Neural cell (in vitro differentiated cells): Measurements from ENCODE around the gene MRPS5. TPM values are rescaled to one million over a fixed set of nuclear protein-coding genes. Genes with fewer than 3 reads are reported as not detected.

Experiments used
- H2AFZ ChIP-seq: fragments of 200-600, 300-800 bp; sonication (generic), shearing (Covaris generic); 2 replicates; pipeline ENCODE4 v1.6.0; 2014; ENCODE audit warnings: low read depth, mild to moderate bottlenecking, antibody characterized with exemption, low read length, moderate library complexity
- H3F3A ChIP-seq: fragments of 200-600 bp; shearing (Covaris generic); 2 replicates; pipeline ENCODE4 v1.6.1; 2016; ENCODE audit warnings: mild to moderate bottlenecking, moderate library complexity, mixed read lengths, antibody characterized with exemption, low read length; ENCODE audit not compliant: insufficient read depth, poor library complexity, severe bottlenecking
- H3K27ac ChIP-seq: fragments of 200-600, 300-800 bp; sonication (generic), shearing (Covaris generic); 2 replicates; pipeline ENCODE4 v1.5.1; 2014; ENCODE audit warnings: mild to moderate bottlenecking, low read length, moderate library complexity
- H3K27me3 ChIP-seq: fragments of 300-800, 200-600 bp; sonication (generic), shearing (Covaris generic); 2 replicates; pipeline ENCODE4 v1.6.0; 2014; ENCODE audit warnings: mild to moderate bottlenecking, low read depth, low read length, moderate library complexity; ENCODE audit not compliant: insufficient read depth
- H3K36me3 ChIP-seq: fragments of 300-800, 200-600 bp; sonication (generic), shearing (Covaris generic); 2 replicates; pipeline ENCODE4 v1.5.1; 2014; ENCODE audit warnings: mild to moderate bottlenecking, antibody characterized with exemption, low read length, moderate library complexity; ENCODE audit not compliant: insufficient read depth
- H3K4me2 ChIP-seq: fragments of 300-800, 200-600 bp; sonication (generic), shearing (Covaris generic); 2 replicates; pipeline ENCODE4 v1.6.0; 2014; ENCODE audit warnings: mild to moderate bottlenecking, low read length
- H3K4me3 ChIP-seq: fragments of 300-800, 200-600 bp; sonication (generic), shearing (Covaris generic); 2 replicates; pipeline ENCODE4 v1.5.1; 2014; ENCODE audit warnings: mild to moderate bottlenecking, low read length, moderate library complexity
- H3K79me2 ChIP-seq: fragments of 200-600 bp; shearing (Covaris generic); replicated peaks from 2 replicates; pipeline ENCODE4 v1.6.0; 2014; ENCODE audit warnings: mild to moderate bottlenecking, low read length, moderate library complexity; ENCODE audit not compliant: insufficient read depth
- H3K9ac ChIP-seq: fragments of 300-800, 200-600 bp; sonication (generic), shearing (Covaris generic); 2 replicates; pipeline ENCODE4 v1.6.1; 2016; ENCODE audit warnings: mild to moderate bottlenecking, low read length, mixed read lengths
- H3K9me2 ChIP-seq: fragments of 200-600 bp; shearing (Covaris generic); 2 replicates; pipeline ENCODE4 v1.6.1; 2016; ENCODE audit warnings: mild to moderate bottlenecking, low read length, mixed read lengths; ENCODE audit not compliant: insufficient read depth
- H3K9me3 ChIP-seq: fragments of 200-600, 300-800 bp; sonication (generic), shearing (Covaris generic); 2 replicates; pipeline ENCODE4 v1.6.1; 2016; ENCODE audit warnings: mild to moderate bottlenecking, mixed run types, low read length, moderate library complexity, mixed read lengths
- H4K20me1 ChIP-seq: fragments of 200-600 bp; shearing (Covaris generic); 2 replicates; pipeline ENCODE4 v1.6.1; 2016; ENCODE audit warnings: mild to moderate bottlenecking, mixed run types; ENCODE audit not compliant: insufficient read depth
- EP300 ChIP-seq: fragments of 450-650 bp; conservative IDR thresholded peaks from 2 replicates; pipeline ENCODE4 v1.6.1; 2014; ENCODE audit warnings: antibody characterized with exemption, mild to moderate bottlenecking, moderate library complexity; ENCODE audit not compliant: poor library complexity, severe bottlenecking
- EZH2 ChIP-seq: fragments of 200-600, 300-800 bp; shearing (Covaris generic), sonication (generic); IDR thresholded peaks from 2 replicates; pipeline ENCODE4 v1.6.1; 2014; ENCODE audit warnings: antibody characterized with exemption, low read length, borderline replicate concordance, mild to moderate bottlenecking; ENCODE audit not compliant: insufficient read depth, poor library complexity, severe bottlenecking
- MXI1 ChIP-seq: fragments of 450-650 bp; conservative IDR thresholded peaks from 2 replicates; pipeline ENCODE4 v1.6.1; 2014; ENCODE audit warnings: antibody characterized with exemption, mild to moderate bottlenecking; ENCODE audit not compliant: poor library complexity, severe bottlenecking
- POLR2AphosphoS5 ChIP-seq: IDR thresholded peaks from 2 replicates; pipeline ENCODE4 v1.6.1; 2012
- RAD21 ChIP-seq: fragments of 450-650 bp; conservative IDR thresholded peaks from 2 replicates; pipeline ENCODE4 v1.6.1; 2014; ENCODE audit warnings: antibody characterized with exemption, mild to moderate bottlenecking, moderate library complexity
- SMC3 ChIP-seq: fragments of 450-650 bp; conservative IDR thresholded peaks from 2 replicates; pipeline ENCODE4 v1.6.1; 2014; ENCODE audit warnings: antibody characterized with exemption, mild to moderate bottlenecking, moderate library complexity; ENCODE audit not compliant: poor library complexity
- TAF1 ChIP-seq: IDR thresholded peaks from 2 replicates; pipeline ENCODE4 v1.6.1; 2012; ENCODE audit warnings: low read depth
- polyA plus RNA-seq: library from polyadenylated mRNA; depleted of rRNA; stranded (reverse); fragments of >200 nt; gene quantifications from 2 replicates; pipeline ENCODE4 v1.2.3, GENCODE V29; 2014
- TF ChIP-seq, protein P1 (sequence below): fragments of 450-650 bp; IDR thresholded peaks from 2 replicates; pipeline ENCODE4 v1.5.1; 2014; ENCODE audit warnings: antibody characterized with exemption, mild to moderate bottlenecking, moderate library complexity; ENCODE audit not compliant: poor library complexity, severe bottlenecking
- TF ChIP-seq, protein P2 (sequence below): IDR thresholded peaks from 2 replicates; pipeline ENCODE4 v1.6.1; 2012; ENCODE audit warnings: borderline replicate concordance

The MRPS5 gene
- polyA plus RNA-seq, 1 donor from 2014 or later, result 167 TPM

DNA sequence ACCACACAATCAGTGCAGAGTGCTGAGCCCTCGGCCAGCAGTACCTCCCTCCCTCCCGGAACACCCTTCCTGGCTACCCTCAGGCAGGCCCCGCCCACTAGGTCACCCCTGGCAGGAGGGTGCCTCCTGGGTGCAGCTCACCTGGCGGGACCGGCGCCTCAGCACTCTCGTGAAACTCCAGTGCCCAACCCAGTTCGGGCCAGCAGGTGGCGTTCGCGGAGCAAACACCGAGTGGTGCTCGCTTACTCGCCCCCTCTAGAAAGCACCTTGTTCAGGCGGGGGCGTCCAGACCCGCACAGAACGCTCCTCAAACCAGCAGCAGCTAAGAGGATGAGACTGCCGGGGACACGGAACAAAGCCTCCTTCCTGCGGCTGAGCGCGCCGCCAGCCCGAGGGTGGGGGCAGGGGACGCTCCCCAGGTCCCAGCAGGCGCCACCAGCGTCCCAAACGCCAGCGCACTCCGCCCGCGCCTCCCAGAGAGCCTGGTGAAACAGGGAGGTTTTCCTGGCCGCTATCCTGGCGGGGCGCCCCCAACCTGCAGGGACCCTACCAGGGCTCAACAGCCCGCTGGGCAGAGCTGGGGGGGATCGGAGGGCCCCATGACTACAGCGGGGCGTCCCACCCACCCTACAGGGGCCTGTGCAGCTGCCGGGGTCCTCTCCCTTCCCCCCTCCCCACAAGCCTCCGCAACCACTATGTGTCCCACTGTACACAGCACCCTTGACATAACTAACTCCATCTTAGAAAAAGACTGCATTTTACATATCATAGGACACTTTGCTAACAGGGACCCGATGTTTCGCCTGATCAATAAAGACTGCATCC lies 44.7 kb downstream of the MRPS5 start:
- Histone ChIP-seq H2AFZ (no peak overlapping the region), H3K9me3 (no peaks in the 10 kb centered on the region), H3K4me3 (peak overlapping the region; percentile 68), H3K27ac (no peak overlapping the region), H3K9ac (peak overlapping the region; percentile 45), H3K4me2 (no peak overlapping the region), H3K36me3 (no peaks in the 10 kb centered on the region), H3K9me2 (no peaks in the 10 kb centered on the region), H3K27me3 (no peaks in the 10 kb centered on the region), H3F3A (no peaks in the 10 kb centered on the region), H3K79me2 (no peaks in the 10 kb centered on the region), H4K20me1 (no peaks in the 10 kb centered on the region)
- no peak for TF ChIP-seq TAF1
- TF ChIP-seq POLR2AphosphoS5, result no peak
- TF ChIP-seq RAD21, result peak; percentile 70
- TF ChIP-seq, protein P1, sequence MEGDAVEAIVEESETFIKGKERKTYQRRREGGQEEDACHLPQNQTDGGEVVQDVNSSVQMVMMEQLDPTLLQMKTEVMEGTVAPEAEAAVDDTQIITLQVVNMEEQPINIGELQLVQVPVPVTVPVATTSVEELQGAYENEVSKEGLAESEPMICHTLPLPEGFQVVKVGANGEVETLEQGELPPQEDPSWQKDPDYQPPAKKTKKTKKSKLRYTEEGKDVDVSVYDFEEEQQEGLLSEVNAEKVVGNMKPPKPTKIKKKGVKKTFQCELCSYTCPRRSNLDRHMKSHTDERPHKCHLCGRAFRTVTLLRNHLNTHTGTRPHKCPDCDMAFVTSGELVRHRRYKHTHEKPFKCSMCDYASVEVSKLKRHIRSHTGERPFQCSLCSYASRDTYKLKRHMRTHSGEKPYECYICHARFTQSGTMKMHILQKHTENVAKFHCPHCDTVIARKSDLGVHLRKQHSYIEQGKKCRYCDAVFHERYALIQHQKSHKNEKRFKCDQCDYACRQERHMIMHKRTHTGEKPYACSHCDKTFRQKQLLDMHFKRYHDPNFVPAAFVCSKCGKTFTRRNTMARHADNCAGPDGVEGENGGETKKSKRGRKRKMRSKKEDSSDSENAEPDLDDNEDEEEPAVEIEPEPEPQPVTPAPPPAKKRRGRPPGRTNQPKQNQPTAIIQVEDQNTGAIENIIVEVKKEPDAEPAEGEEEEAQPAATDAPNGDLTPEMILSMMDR, result peak; percentile 86
- TF ChIP-seq, protein P2, sequence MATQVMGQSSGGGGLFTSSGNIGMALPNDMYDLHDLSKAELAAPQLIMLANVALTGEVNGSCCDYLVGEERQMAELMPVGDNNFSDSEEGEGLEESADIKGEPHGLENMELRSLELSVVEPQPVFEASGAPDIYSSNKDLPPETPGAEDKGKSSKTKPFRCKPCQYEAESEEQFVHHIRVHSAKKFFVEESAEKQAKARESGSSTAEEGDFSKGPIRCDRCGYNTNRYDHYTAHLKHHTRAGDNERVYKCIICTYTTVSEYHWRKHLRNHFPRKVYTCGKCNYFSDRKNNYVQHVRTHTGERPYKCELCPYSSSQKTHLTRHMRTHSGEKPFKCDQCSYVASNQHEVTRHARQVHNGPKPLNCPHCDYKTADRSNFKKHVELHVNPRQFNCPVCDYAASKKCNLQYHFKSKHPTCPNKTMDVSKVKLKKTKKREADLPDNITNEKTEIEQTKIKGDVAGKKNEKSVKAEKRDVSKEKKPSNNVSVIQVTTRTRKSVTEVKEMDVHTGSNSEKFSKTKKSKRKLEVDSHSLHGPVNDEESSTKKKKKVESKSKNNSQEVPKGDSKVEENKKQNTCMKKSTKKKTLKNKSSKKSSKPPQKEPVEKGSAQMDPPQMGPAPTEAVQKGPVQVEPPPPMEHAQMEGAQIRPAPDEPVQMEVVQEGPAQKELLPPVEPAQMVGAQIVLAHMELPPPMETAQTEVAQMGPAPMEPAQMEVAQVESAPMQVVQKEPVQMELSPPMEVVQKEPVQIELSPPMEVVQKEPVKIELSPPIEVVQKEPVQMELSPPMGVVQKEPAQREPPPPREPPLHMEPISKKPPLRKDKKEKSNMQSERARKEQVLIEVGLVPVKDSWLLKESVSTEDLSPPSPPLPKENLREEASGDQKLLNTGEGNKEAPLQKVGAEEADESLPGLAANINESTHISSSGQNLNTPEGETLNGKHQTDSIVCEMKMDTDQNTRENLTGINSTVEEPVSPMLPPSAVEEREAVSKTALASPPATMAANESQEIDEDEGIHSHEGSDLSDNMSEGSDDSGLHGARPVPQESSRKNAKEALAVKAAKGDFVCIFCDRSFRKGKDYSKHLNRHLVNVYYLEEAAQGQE, result no peak
- peak; percentile 77 for TF ChIP-seq SMC3
- no peak for TF ChIP-seq EZH2

DNA sequence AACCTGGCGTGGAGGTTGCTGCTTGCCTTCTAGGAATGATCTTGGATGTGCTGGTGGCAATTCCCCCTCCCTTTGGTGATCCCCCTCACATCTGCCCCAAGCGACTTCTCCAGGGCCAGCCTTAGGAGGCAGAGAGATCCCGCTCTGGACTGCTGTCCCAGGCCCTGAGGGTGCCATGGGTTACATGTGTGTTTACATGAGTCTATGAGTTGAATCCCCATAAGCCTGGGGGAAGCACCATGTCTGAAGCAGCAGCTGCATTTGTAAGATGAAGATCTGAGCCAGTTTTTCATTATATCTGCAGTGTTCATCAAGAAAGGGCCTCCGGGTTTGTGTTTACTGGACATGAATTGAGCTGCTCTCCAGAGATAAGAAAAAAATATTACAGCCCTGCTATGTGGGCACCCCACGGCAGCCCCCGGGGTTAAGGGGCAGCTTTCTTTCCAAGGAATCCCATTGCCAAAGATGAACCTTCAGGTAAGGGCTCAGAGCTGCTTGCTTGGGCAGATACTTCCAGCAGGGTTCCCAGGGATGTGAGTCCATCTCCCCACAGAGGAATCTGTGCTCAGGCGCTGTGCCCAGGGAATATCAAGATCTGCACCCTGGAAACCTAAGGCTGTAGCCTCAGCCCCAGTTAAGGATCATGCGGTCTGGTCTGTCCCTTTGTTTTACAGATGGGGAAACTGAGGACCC lies 46.0 kb downstream of the MRPS5 start:
- Histone ChIP-seq H3F3A (no peaks in the 10 kb centered on the region), H3K36me3 (no peaks in the 10 kb centered on the region), H3K9me3 (no peaks in the 10 kb centered on the region), H3K27ac (no peak overlapping the region), H3K9ac (no peak overlapping the region), H3K27me3 (no peaks in the 10 kb centered on the region), H2AFZ (no peak overlapping the region), H3K4me3 (no peak overlapping the region), H3K4me2 (no peak overlapping the region), H3K9me2 (no peaks in the 10 kb centered on the region), H3K79me2 (no peaks in the 10 kb centered on the region), H4K20me1 (no peaks in the 10 kb centered on the region)
- TF ChIP-seq MXI1 (no peak), TAF1 (no peak), RAD21 (no peak), EZH2 (no peak), SMC3 (no peak), POLR2AphosphoS5 (no peak), EP300 (no peak)
- TF ChIP-seq, protein P2, result no peak
- TF ChIP-seq, protein P1, result no peak
